RWPE1 (cell line): Measurements from ENCODE around the gene HHATL.

Source experiments
- CTCF ChIA-PET: fragments of 350-600 bp; sonication (Branson Sonifier 250); formaldehyde crosslinking; extraction: SDS; loops from one replicate; lab custom pipeline; 2021; lab: Yijun Ruan, JAX
- POLR2A ChIA-PET: fragments of 400-600 bp; formaldehyde crosslinking; extraction: SDS; loops from one replicate; lab custom pipeline; 2020; ENCODE audit warnings: antibody characterized with exemption; ENCODE audit not compliant: low non-redundant PET; lab: Yijun Ruan, JAX
- DNase-seq: peaks from one replicate; pipeline ENCODE4 v3.0.0; 2012; ENCODE audit warnings: low spot score
- H3K27ac ChIP-seq: fragments of 450-650 bp; 2 replicates; pipeline ENCODE4 v1.5.1; 2017
- TF ChIP-seq, protein P1 (sequence below): fragments of 450-650 bp; conservative IDR thresholded peaks from 2 replicates; pipeline ENCODE4 v1.5.1; 2017; ENCODE audit warnings: low read depth, mild to moderate bottlenecking

The HHATL gene

DNA sequence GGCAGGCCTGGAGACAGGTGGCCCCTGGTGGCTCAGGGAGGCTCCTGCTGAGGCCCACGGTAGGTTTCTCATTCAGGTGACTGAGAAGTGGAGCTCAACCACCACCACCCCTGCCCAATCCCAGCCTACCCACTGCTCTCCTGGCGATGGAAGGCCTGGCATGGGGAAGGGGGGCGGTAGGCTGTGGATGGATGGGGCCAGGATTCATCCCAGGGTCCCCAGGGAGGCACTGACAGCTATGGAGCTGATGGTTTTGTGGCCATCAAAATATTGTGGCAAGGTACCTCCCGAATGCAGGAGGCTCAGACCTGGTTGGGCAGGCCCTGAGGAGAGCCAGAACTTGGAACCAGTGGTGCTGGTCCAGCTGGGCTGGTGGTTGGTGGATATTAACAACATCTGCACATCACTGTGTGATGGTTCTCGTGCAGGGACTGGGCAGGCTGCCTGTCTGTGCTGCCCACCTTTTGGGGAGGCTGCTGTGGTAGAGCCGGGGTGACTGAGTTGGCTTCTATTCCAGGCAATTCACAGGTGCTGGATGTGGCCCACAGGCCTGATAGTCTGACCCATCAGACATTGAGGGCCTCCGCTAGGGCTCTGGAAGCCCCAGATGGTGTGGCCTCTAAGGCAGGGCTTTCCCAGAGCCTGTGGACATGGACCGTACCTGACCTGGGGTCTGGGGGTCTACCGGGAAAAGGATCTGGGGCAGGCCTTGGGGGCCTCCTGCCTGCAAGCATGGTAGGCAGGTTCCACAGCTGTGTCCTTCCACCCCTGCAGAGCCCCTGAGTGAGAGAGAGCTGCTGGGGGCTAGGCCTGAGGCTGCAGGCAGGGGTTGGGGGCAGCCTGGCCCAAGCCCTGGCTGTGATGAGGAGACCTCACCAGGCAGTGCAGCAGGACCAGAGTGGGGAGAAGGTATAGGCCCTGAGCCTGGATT is 45.7 kb downstream of the HHATL start:
- ChIA-PET POLR2A (no interaction called here), CTCF (no interaction called here)
- H3K27ac ChIP-seq = peak overlapping the region; percentile 86
- no peak for DNase-seq
- TF ChIP-seq, protein P1, sequence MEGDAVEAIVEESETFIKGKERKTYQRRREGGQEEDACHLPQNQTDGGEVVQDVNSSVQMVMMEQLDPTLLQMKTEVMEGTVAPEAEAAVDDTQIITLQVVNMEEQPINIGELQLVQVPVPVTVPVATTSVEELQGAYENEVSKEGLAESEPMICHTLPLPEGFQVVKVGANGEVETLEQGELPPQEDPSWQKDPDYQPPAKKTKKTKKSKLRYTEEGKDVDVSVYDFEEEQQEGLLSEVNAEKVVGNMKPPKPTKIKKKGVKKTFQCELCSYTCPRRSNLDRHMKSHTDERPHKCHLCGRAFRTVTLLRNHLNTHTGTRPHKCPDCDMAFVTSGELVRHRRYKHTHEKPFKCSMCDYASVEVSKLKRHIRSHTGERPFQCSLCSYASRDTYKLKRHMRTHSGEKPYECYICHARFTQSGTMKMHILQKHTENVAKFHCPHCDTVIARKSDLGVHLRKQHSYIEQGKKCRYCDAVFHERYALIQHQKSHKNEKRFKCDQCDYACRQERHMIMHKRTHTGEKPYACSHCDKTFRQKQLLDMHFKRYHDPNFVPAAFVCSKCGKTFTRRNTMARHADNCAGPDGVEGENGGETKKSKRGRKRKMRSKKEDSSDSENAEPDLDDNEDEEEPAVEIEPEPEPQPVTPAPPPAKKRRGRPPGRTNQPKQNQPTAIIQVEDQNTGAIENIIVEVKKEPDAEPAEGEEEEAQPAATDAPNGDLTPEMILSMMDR = no peak

DNA sequence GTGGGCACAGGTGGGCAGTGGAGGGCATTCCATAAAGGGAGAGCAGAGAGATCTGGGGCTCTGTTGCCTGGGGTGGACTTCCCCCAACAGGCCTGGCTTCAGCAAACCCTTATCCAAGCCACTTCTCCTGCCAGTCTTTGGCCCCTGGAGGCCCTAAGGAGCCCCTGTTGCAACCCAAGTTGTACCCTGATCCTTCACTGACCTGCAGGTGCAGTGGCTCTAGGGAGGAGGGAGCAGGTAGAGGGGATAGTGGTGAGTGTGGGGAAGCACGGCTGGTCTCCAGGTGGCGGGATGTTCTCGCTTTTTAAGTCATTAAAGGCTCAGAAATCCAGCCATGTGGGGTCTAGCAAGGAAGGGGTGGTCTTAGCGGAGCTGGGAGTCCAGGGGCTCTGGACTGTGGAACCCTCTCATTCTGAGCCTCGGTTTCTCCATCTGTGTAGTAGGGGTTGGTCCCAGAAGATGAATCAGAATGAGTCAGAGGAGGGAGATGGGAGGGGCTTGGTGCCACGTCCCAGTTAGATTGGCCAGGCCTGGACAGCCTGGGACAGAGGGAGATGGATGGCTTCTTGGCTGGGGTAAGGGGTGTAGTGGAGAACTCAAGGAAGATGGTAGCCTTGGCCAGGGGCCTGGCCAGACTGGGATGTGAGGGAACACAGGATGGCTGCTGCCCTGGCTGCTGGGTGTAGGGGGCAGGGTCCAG is 46.5 kb downstream of the HHATL start:
- DNase-seq = peak; percentile 31
- ChIA-PET POLR2A (no interaction called here), CTCF (no interaction called here)
- TF ChIP-seq, protein P1 = no peak
- peak overlapping the region; percentile 86 for H3K27ac ChIP-seq

DNA sequence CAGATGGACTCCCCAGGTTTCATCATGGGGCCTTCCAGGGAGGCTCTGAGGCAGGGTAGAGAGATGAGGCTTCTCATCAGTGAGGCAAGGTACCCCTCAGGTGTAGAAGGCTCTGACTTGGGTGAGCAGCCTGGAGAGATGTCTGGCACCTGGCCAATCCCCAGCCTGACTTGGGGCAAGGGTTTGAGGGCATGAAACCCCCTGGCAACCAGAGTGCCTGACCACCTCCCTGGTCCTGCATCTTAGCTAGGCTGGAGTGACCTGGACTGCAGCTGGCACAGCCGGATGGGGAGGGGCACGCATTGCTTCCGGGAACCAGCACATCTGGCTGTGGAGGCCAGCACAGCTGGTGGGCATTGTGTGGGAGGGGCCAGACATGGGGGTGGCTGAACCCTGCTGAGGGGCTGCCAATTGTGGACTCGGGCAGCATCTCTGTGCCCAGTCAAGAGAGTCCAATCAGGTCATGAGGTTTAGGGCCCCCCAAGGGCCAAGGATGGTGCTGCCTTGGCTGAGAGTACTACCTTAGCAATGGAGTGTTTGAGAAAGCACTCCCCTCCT is 47.2 kb downstream of the HHATL start:
- TF ChIP-seq, protein P1 = no peak
- ChIA-PET CTCF (no interaction called here), POLR2A (no interaction called here)
- peak overlapping the region; percentile 86 for H3K27ac ChIP-seq
- DNase-seq = no peak

DNA sequence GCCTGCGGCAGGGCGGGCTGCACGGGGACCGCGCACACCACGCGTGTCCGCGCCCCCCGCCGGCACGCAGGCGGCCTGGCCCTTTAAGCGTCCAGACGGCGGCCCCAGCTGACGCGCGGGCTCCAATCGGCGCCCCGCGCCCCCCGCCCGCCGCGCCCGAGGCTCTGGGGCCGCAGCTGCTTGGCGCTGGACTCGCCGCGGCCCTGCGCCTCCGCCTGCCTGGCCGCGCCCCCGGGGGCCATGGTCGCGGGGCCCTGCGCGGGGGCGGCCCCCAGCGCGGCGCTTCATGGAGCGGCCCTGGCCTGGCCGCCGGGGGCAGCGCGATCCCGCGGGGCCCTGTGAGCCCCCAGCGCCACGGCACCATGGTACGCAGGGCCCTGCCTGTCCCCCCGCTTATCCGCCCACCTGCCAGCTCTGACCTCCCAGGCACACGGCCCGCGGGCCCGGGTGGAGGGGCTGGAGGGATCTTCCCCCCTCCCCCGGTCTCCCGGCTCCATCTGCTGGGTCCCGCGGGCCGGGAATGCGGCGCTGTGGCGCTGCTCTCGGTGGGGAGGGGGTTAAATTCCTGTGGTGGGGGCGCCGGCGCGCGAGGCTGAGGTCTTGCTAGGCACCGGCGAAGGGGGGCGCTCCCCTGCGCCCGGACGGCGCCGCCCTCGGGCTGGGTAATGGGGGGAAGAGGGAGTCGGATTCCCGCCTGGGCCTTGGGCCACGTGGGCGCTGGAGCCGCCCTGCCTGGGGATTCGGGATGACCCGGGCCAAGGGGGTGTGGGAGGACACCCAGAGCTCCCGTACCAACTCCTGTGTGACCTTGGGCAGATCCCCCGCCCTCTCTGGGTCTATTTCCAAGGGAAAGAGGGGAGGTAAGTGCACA is 48.0 kb downstream of the HHATL start:
- peak overlapping the region; percentile 86 for H3K27ac ChIP-seq
- TF ChIP-seq, protein P1 = no peak
- DNase-seq = no peak
- POLR2A ChIA-PET = no interaction called here
- CTCF ChIA-PET = interaction anchor here (1.0 kb wide), 1 partner anchor 11 kb away, joined by 3 read pairs; no protein-coding TSS in a partner anchor

DNA sequence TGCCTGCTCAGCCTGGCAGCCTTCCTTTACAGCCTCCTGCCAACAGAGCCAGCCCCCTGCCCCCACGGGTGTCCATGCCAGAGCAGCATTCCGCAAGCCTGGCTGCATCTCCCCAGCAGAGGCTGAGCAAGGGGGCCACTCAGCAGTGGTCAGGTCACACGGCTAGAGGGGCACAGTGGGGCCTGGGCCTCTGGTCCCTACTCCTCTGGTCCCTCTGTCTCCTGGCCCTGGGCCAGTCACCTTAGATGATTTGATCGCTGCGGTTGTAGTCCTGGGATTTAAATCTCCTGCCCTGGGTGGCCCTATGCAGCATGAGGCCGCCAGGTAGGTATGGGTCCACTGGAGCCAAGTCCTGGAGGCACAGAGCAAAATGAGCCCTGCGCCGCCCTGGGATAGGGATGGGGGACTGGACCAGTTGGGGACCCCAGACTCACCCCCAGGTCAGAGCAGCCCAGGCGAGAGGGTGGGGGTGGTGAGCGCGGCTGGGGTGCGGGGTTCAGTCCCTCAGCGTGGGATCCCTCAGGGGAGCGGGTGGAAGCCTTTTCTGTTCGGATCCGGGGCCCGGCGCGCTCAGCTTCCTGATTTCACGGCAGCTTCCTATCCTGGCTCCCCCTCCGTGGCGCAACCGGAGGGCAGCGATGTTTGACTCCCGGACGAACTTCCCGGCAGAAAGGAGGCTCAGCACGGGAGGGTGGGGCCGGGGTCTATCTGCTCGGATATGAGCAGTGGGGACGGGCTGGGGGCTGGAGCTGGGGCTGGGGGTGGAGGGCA is 48.9 kb downstream of the HHATL start, which contains the start of gene ZBTB47:
Gene ZBTB47, plus strand, starts transcription at position 138 of the 771 bp plus-strand sequence. CDS start 4,659 bp downstream, outside the sequence.
- ChIA-PET POLR2A (no interaction called here), CTCF (interaction anchor here (1.0 kb wide), 1 partner anchor 11 kb away, joined by 3 read pairs; no protein-coding TSS in a partner anchor)

More for the DNA sequence above, 48.9 kb downstream of the HHATL start, which contains the start of gene ZBTB47:
- H3K27ac ChIP-seq = peak within 1 kb of the TSS; percentile 86
- peak; percentile 34 for DNase-seq
- TF ChIP-seq, protein P1 = no peak
